Progenitor cell of endocrine pancreas (in vitro differentiated cells): ENCODE data around the gene LMTK2. TPM values are rescaled to one million over a fixed set of nuclear protein-coding genes. Genes with fewer than 3 reads are reported as not detected.

Experiments used
- DNase-seq: peaks from one replicate; pipeline ENCODE4 v3.0.0; 2021; ENCODE audit warnings: low spot score; ENCODE audit not compliant: unreplicated experiment
- H3K27ac Mint-ChIP-seq: 2 replicates; pipeline ENCODE4 v1.8.0; 2021; ENCODE audit warnings: mild to moderate bottlenecking, moderate library complexity, mixed read lengths
- H3K27me3 Mint-ChIP-seq: 2 replicates; pipeline ENCODE4 v1.8.0; 2021; ENCODE audit warnings: mixed read lengths
- H3K36me3 Mint-ChIP-seq: 2 replicates; pipeline ENCODE4 v1.8.0; 2022; ENCODE audit warnings: mixed read lengths; ENCODE audit not compliant: insufficient read depth
- H3K4me1 Mint-ChIP-seq: 2 replicates; pipeline ENCODE4 v1.8.0; 2021; ENCODE audit warnings: low read depth, mixed read lengths
- H3K4me3 Mint-ChIP-seq: 2 replicates; pipeline ENCODE4 v1.8.0; 2021; ENCODE audit warnings: low read depth, mild to moderate bottlenecking, moderate library complexity, mixed read lengths
- H3K9me3 Mint-ChIP-seq: 2 replicates; pipeline ENCODE4 v1.8.0; 2021; ENCODE audit warnings: low read depth, mixed read lengths
- CTCF ChIP-seq: fragments of 200-600 bp; sonication (generic); IDR thresholded peaks from one replicate; pipeline ENCODE4 v1.5.0; 2021; ENCODE audit warnings: antibody characterized with exemption, mild to moderate bottlenecking; ENCODE audit not compliant: unreplicated experiment
- total RNA-seq: library from RNA; stranded (reverse); gene quantifications from 2 replicates; pipeline ENCODE4 v1.2.1, GENCODE V29; 2021

The LMTK2 gene
- total RNA-seq, 1 donor from 2014 or later = 32.3 TPM

DNA sequence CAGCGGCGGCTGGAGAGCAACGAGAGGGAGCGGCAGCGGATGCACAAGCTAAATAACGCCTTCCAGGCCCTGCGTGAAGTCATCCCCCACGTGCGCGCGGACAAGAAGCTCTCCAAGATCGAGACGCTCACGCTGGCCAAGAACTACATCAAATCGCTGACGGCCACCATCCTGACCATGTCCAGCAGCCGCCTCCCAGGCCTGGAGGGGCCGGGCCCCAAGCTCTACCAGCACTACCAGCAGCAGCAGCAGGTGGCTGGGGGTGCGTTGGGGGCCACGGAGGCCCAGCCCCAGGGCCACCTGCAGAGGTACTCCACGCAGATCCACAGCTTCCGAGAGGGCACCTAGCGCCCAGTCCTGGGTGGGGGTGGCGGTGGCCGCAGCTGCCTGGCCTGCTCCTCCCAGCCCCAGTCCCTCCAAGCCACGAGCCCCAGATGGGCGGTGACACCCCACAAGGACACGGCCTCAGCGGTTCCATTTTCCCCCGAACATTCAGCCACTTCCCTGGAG lies 105.9 kb downstream of the LMTK2 start:
- no peak for TF ChIP-seq CTCF
- Mint-ChIP-seq H3K27ac (no peak overlapping the region), H3K4me3 (no peak overlapping the region), H3K36me3 (no peaks in the 10 kb centered on the region), H3K9me3 (no peaks in the 10 kb centered on the region), H3K27me3 (no peaks in the 10 kb centered on the region), H3K4me1 (peaks cover 7% of the 10 kb centered on the region)
- no peak for DNase-seq

GRCh38 chr7:98213296-98213887 lies 106.7 kb downstream of the LMTK2 start:
- Mint-ChIP-seq H3K27ac (no peak overlapping the region), H3K4me1 (peaks cover 12% of the 10 kb centered on the region), H3K36me3 (peaks cover 3% of the 10 kb centered on the region), H3K9me3 (peaks cover 1% of the 10 kb centered on the region), H3K4me3 (no peak overlapping the region), H3K27me3 (no peaks in the 10 kb centered on the region)
- DNase-seq = no peak
- no peak for TF ChIP-seq CTCF

GRCh38 chr7:98213888-98214810 lies 107.5 kb downstream of the LMTK2 start:
- Mint-ChIP-seq H3K4me1 (peaks cover 18% of the 10 kb centered on the region), H3K27ac (no peak overlapping the region), H3K9me3 (peaks cover 3% of the 10 kb centered on the region), H3K36me3 (peaks cover 6% of the 10 kb centered on the region), H3K4me3 (no peak overlapping the region), H3K27me3 (no peaks in the 10 kb centered on the region)
- no peak for DNase-seq
- no peak for TF ChIP-seq CTCF

GRCh38 chr7:98214811-98215321 lies 108.2 kb downstream of the LMTK2 start:
- TF ChIP-seq CTCF = no peak
- Mint-ChIP-seq H3K27ac (no peak overlapping the region), H3K4me1 (peaks cover 18% of the 10 kb centered on the region), H3K9me3 (peaks cover 3% of the 10 kb centered on the region), H3K4me3 (no peak overlapping the region), H3K27me3 (no peaks in the 10 kb centered on the region), H3K36me3 (peaks cover 9% of the 10 kb centered on the region)
- DNase-seq = no peak

DNA sequence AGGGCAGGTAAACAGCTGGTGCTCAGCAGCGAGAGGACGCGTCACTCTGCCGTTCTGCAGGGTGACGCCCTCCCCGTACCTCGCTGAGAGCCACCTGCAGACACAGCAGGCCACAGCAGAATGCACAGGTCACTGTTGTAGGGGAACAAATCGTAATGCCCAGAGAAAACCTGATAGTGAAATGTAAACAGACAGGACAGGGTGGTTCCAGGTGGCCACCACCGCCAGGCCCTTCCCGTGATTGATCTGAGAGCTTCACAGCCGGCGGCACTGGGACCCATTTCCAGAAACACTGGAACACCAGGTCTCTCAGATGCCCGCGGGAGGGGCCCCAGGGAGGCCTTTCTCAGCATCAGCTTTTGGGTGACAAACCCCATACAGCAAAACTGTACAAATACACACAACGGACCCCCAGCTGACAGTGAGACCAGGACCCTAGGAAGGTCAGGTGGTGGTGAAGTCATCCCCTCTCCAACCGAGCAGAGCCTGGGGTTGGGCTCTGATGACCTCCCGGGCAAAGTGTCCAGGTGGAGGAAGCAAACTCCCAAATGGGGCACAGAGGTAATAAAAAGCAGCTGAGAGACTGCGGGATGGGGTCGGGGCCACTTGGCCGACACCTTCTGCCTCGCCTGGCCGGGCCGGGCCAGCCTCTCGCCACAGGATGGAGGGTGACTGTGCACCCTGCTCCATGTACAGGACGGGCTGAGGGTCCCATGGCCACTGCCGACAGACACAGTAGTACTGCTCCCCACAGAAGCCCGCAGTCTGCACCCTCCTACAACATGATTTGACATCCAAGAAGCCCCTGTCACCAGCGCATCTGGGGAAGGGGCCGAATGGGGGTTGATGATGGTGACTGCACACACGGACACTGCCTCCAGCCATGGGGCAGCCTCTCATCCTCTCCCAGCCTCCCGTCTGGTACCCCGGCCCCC lies 109.2 kb downstream of the LMTK2 start:
- Mint-ChIP-seq H3K9me3 (peaks cover 3% of the 10 kb centered on the region), H3K4me3 (no peak overlapping the region), H3K27me3 (no peaks in the 10 kb centered on the region), H3K27ac (no peak overlapping the region), H3K4me1 (peaks cover 18% of the 10 kb centered on the region), H3K36me3 (peaks cover 9% of the 10 kb centered on the region)
- TF ChIP-seq CTCF = no peak
- no peak for DNase-seq
